IPS-18c (cell line): ENCODE results near the gene COMP.
A peak's percentile ranks its signal among the peaks of the same experiment; 100 is the strongest.
"Not testable (repeated sequence)": the region's sequence is repeated elsewhere in the genome, so short reads cannot be mapped to it uniquely, and the experiment has no call there.

Experiments
- H3K4me3 ChIP-seq: 2 replicates; pipeline ENCODE4 v1.7.0; 2013; ENCODE audit warnings: low read depth, mild to moderate bottlenecking, low read length, moderate library complexity; ENCODE audit not compliant: insufficient read depth
- H3K9me3 ChIP-seq: one replicate; pipeline ENCODE4 v1.6.1; 2013; ENCODE audit warnings: mild to moderate bottlenecking, low read length, moderate library complexity; ENCODE audit not compliant: control insufficient read depth, insufficient read depth

The COMP gene

GRCh38 chr19:18790566-18791314 is at the start of gene COMP:
TSS of gene COMP (minus strand) at chr19:18791305. CDS start at chr19:18791269, 36 bp downstream.
- peak within 1 kb of the TSS; percentile 25; the same call in 1 of the 2 replicates for H3K4me3 ChIP-seq
- H3K9me3 ChIP-seq = peaks cover 4% of the 10 kb centered on the region

- no peak overlapping the region for H3K4me3 ChIP-seq
- peaks cover 2% of the 10 kb centered on the region for H3K9me3 ChIP-seq
Observed at GRCh38 chr19:18840288-18841267, 49.5 kb upstream of the COMP start.

- no peak overlapping the region for H3K4me3 ChIP-seq
- peaks cover 2% of the 10 kb centered on the region for H3K9me3 ChIP-seq
Observed at GRCh38 chr19:18839465-18840287, 48.6 kb upstream of the COMP start.

- Histone ChIP-seq H3K9me3 (no peaks in the 10 kb centered on the region), H3K4me3 (0 out of 2 replicates have a peak overlapping the region, but pooled peaks have one; percentile 50)
Observed at GRCh38 chr19:18834644-18834984, 43.5 kb upstream of the COMP start.

- Histone ChIP-seq H3K9me3 (no peaks in the 10 kb centered on the region), H3K4me3 (peak overlapping the region; percentile 50)
Observed at GRCh38 chr19:18833849-18834643, 42.9 kb upstream of the COMP start.

GRCh38 chr19:18833141-18833476 is 42.0 kb upstream of the COMP start:
- peak overlapping the region; percentile 50 for H3K4me3 ChIP-seq
- no peaks in the 10 kb centered on the region for H3K9me3 ChIP-seq

- H3K4me3 ChIP-seq = peak overlapping the region; percentile 50
- no peaks in the 10 kb centered on the region for H3K9me3 ChIP-seq
Observed at GRCh38 chr19:18832306-18833140, 41.4 kb upstream of the COMP start.

- peaks cover 4% of the 10 kb centered on the region for H3K9me3 ChIP-seq
- H3K4me3 ChIP-seq = peak within 1 kb of the TSS; percentile 50
Observed at GRCh38 chr19:18831524-18832305, 40.6 kb upstream of the COMP start, which contains the start of gene UPF1. TSS of gene UPF1 (plus strand) at chr19:18831959. CDS start at chr19:18832210, 251 bp downstream.

GRCh38 chr19:18830488-18830887 is 39.4 kb upstream of the COMP start:
- no peak overlapping the region for H3K4me3 ChIP-seq
- peaks cover 4% of the 10 kb centered on the region for H3K9me3 ChIP-seq

- Histone ChIP-seq H3K4me3 (no peak overlapping the region), H3K9me3 (peaks cover 4% of the 10 kb centered on the region)
Observed at GRCh38 chr19:18828786-18829185, 37.7 kb upstream of the COMP start.

- Histone ChIP-seq H3K4me3 (no peak overlapping the region; the same call in 1 of the 2 replicates), H3K9me3 (no peaks in the 10 kb centered on the region)
Observed at GRCh38 chr19:18817574-18817973, 26.5 kb upstream of the COMP start.

GRCh38 chr19:18816645-18817044 is 25.5 kb upstream of the COMP start:
- H3K9me3 ChIP-seq, H3K4me3 ChIP-seq: not testable (repeated sequence)

- Histone ChIP-seq H3K4me3 (no peak overlapping the region), H3K9me3 (no peaks in the 10 kb centered on the region)
Observed at GRCh38 chr19:18815673-18816072, 24.6 kb upstream of the COMP start.

- Histone ChIP-seq H3K4me3 (no peak overlapping the region), H3K9me3 (no peaks in the 10 kb centered on the region)
Observed at GRCh38 chr19:18814063-18814462, 23.0 kb upstream of the COMP start.

GRCh38 chr19:18811638-18812037 is 20.5 kb upstream of the COMP start:
- H3K9me3 ChIP-seq, H3K4me3 ChIP-seq: not testable (repeated sequence)
